Parathyroid adenoma (tissue), 2 donors: ENCODE results near the gene DENND5A.

Experiments used
- H2AFZ ChIP-seq: fragments of 300-600 bp; sonication (generic); one replicate; pipeline ENCODE4 v1.7.0; 2017; ENCODE audit warnings: antibody characterized with exemption, mild to moderate bottlenecking
- H3K27ac ChIP-seq: fragments of 300-600 bp; sonication (generic); one replicate; pipeline ENCODE4 v1.7.0; 2017
- H3K27me3 ChIP-seq: fragments of 300-600 bp; sonication (generic); one replicate; pipeline ENCODE4 v1.7.0; 2017; ENCODE audit warnings: low read length; ENCODE audit not compliant: control insufficient read depth, insufficient read depth
- H3K36me3 ChIP-seq: fragments of 300-600 bp; sonication (generic); one replicate; pipeline ENCODE4 v1.7.0; 2017; ENCODE audit warnings: low read length; ENCODE audit not compliant: control insufficient read depth, insufficient read depth
- H3K4me1 ChIP-seq: fragments of 300-600 bp; sonication (generic); one replicate; pipeline ENCODE4 v1.7.0; 2017; ENCODE audit warnings: control low read depth
- H3K4me2 ChIP-seq: fragments of 300-600 bp; sonication (generic); one replicate; pipeline ENCODE4 v1.7.0; 2017; ENCODE audit warnings: low read length
- H3K4me3 ChIP-seq: fragments of 300-600 bp; sonication (generic); one replicate; pipeline ENCODE4 v1.7.0; 2017; ENCODE audit warnings: low read depth, low read length
- H3K79me2 ChIP-seq: fragments of 300-600 bp; sonication (generic); one replicate; pipeline ENCODE4 v1.7.0; 2017; ENCODE audit warnings: control low read depth
- H3K9ac ChIP-seq: fragments of 300-600 bp; sonication (generic); one replicate; pipeline ENCODE4 v1.7.0; 2017; ENCODE audit warnings: mild to moderate bottlenecking
- H3K9me3 ChIP-seq: fragments of 300-600 bp; sonication (generic); one replicate; pipeline ENCODE4 v1.7.0; 2017; ENCODE audit warnings: low read length; ENCODE audit not compliant: control insufficient read depth
- TF ChIP-seq, protein P1 (sequence below): fragments of 300-600 bp; sonication (generic); IDR thresholded peaks from one replicate; pipeline ENCODE4 v1.7.0; 2017; ENCODE audit warnings: antibody characterized with exemption, mild to moderate bottlenecking
- donor health status: primary hyperparathyroidism.

Gene DENND5A

GRCh38 chr11:9091044-9091922 lies 173.9 kb downstream of the DENND5A start, which contains the start of gene SCUBE2:
Gene SCUBE2 (minus strand): TSS chr11:9091599. CDS start chr11:9091528, 71 bp downstream.
- H3K27me3 ChIP-seq, result no peaks in the 10 kb centered on the region
- H3K4me3 ChIP-seq, result peak within 1 kb of the TSS; percentile 43

GRCh38 chr11:9090488-9091043 lies 174.6 kb downstream of the DENND5A start:
- no peaks in the 10 kb centered on the region for H3K79me2 ChIP-seq
- no peak overlapping the region for H3K9ac ChIP-seq
- H3K36me3 ChIP-seq, result no peaks in the 10 kb centered on the region
- peak overlapping the region; percentile 58 for H3K4me2 ChIP-seq
- no peaks in the 10 kb centered on the region for H3K4me1 ChIP-seq
- H3K4me3 ChIP-seq, result peak overlapping the region; percentile 43
- TF ChIP-seq, protein P1, sequence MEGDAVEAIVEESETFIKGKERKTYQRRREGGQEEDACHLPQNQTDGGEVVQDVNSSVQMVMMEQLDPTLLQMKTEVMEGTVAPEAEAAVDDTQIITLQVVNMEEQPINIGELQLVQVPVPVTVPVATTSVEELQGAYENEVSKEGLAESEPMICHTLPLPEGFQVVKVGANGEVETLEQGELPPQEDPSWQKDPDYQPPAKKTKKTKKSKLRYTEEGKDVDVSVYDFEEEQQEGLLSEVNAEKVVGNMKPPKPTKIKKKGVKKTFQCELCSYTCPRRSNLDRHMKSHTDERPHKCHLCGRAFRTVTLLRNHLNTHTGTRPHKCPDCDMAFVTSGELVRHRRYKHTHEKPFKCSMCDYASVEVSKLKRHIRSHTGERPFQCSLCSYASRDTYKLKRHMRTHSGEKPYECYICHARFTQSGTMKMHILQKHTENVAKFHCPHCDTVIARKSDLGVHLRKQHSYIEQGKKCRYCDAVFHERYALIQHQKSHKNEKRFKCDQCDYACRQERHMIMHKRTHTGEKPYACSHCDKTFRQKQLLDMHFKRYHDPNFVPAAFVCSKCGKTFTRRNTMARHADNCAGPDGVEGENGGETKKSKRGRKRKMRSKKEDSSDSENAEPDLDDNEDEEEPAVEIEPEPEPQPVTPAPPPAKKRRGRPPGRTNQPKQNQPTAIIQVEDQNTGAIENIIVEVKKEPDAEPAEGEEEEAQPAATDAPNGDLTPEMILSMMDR, result no peak
- H3K9me3 ChIP-seq, result no peaks in the 10 kb centered on the region
- H3K27ac ChIP-seq, result no peak overlapping the region
- peak overlapping the region; percentile 80 for H2AFZ ChIP-seq
- no peaks in the 10 kb centered on the region for H3K27me3 ChIP-seq

More at GRCh38 chr11:9091044-9091922, 173.9 kb downstream of the DENND5A start, which contains the start of gene SCUBE2:
- Histone ChIP-seq H3K4me1 (no peaks in the 10 kb centered on the region), H3K36me3 (no peaks in the 10 kb centered on the region), H3K27ac (no peak within 1 kb of the TSS), H3K9me3 (no peaks in the 10 kb centered on the region), H2AFZ (peak within 1 kb of the TSS; percentile 80), H3K79me2 (no peaks in the 10 kb centered on the region), H3K9ac (no peak within 1 kb of the TSS), H3K4me2 (peak within 1 kb of the TSS; percentile 58)
- TF ChIP-seq, protein P1, result no peak

- Histone ChIP-seq H3K9ac (no peak overlapping the region), H3K27ac (no peak overlapping the region), H3K79me2 (no peaks in the 10 kb centered on the region), H2AFZ (no peak overlapping the region), H3K4me3 (no peak overlapping the region), H3K36me3 (no peaks in the 10 kb centered on the region), H3K27me3 (no peaks in the 10 kb centered on the region), H3K4me2 (no peak overlapping the region), H3K4me1 (no peaks in the 10 kb centered on the region), H3K9me3 (no peaks in the 10 kb centered on the region)
- TF ChIP-seq, protein P1, result no peak
Observed at GRCh38 chr11:9089636-9090035, 175.5 kb downstream of the DENND5A start.

DNA sequence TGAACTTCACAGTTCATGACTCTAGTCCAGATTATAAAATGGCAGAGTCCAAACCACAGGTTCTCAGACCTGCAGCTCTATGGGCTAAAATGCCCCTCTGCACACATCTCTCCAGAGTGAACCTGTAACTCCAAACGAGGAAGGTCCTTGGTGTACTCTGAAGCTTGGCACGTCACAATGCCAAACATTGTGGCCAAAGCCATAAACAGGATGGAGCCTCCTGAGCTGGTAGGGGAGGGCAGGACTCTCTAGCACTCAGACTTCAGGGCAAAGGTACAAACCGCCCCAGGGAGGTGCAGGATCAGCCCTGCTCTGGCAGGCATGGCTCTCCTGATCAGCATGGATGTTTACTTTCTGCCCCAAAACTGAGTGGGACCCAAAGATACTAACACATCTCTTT lies 176.1 kb downstream of the DENND5A start:
- Histone ChIP-seq H3K4me1 (no peaks in the 10 kb centered on the region), H3K4me2 (no peak overlapping the region), H3K27me3 (no peaks in the 10 kb centered on the region), H3K9ac (no peak overlapping the region), H2AFZ (no peak overlapping the region), H3K79me2 (no peaks in the 10 kb centered on the region), H3K27ac (no peak overlapping the region), H3K9me3 (no peaks in the 10 kb centered on the region), H3K36me3 (no peaks in the 10 kb centered on the region), H3K4me3 (no peak overlapping the region)
- TF ChIP-seq, protein P1, result no peak
